GM12878 (cell line): ENCODE results near the gene RAD51B. TPM values are rescaled to one million over a fixed set of nuclear protein-coding genes. Genes with fewer than 3 reads are reported as not detected.

ENCODE experiments used
- ATAC-seq: fragments of 200-7000 bp; cut with Tn5 transposase; 3 replicates; pipeline ENCODE4 v1.9.1; 2020; ENCODE audit warnings: mild to moderate bottlenecking, moderate library complexity
- BruUV-seq: library from RNA; stranded (reverse); fragments of 400-500 nt; replicated peaks from 2 replicates; lab custom pipeline; 2021; lab: Mats Ljungman, UMichigan
- CTCF ChIA-PET: fragments of 300-600 bp; sonication (Branson Sonifier 250); formaldehyde crosslinking; extraction: SDS; loops from one replicate; lab custom pipeline; 2021; ENCODE audit warnings: inconsistent platforms; lab: Yijun Ruan, JAX
- POLR2A ChIA-PET: fragments of 350-600 bp; formaldehyde crosslinking; extraction: SDS; loops from one replicate; lab custom pipeline; 2021; ENCODE audit warnings: inconsistent platforms; lab: Charles Lee
- RAD21 ChIA-PET: fragments of 300-600 bp; sonication (Branson Sonifier 250); formaldehyde crosslinking; loops from one replicate; lab custom pipeline; 2023; ENCODE audit warnings: antibody characterized with exemption; ENCODE audit not compliant: unreplicated experiment; lab: Charles Lee
- SMC1A ChIA-PET: fragments of 300-600 bp; sonication (Branson Sonifier 250); formaldehyde crosslinking; loops from one replicate; lab custom pipeline; 2023; ENCODE audit not compliant: unreplicated experiment, uncharacterized antibody; lab: Charles Lee
- DNase-seq: peaks from one replicate; pipeline ENCODE4 v3.0.0-alpha.2; 2011; ENCODE audit warnings: low read depth, low spot score
- FAIRE-seq: peaks from 3 replicates; lab custom pipeline; 2011; peaks lifted over from hg19 to GRCh38; lab: Jason Lieb, UNC
- H2AFZ ChIP-seq: 2 replicates; pipeline ENCODE4 v1.6.0; 2011; ENCODE audit warnings: low read depth, low read length, control low read depth; ENCODE audit not compliant: control insufficient read depth
- H3K27ac ChIP-seq: 2 replicates; pipeline ENCODE4 v1.5.1; 2011; ENCODE audit warnings: control low read depth; ENCODE audit not compliant: control insufficient read depth, insufficient read depth
- H3K27me3 ChIP-seq, 2 experiments: replicated peaks in 1 of 2; 2 replicates each; pipeline versions ENCODE4 v1.6.0 to v1.6.1; 2011; ENCODE audit warnings: low read length in 1 of 2; ENCODE audit not compliant: control insufficient read depth in 2 of 2, insufficient read depth in 2 of 2
- H3K36me3 ChIP-seq, 2 experiments: 2 replicates each; pipeline ENCODE4 v1.5.1; 2011; ENCODE audit warnings: low read length in 1 of 2; ENCODE audit not compliant: control insufficient read depth in 2 of 2, insufficient read depth in 2 of 2
- H3K4me1 ChIP-seq: 2 replicates; pipeline ENCODE4 v1.6.1; 2011; ENCODE audit warnings: mild to moderate bottlenecking, low read length, moderate library complexity, mixed read lengths; ENCODE audit not compliant: control insufficient read depth, insufficient read depth
- H3K4me2 ChIP-seq: 2 replicates; pipeline ENCODE4 v1.6.0; 2011; ENCODE audit warnings: control low read depth; ENCODE audit not compliant: control insufficient read depth, insufficient read depth
- H3K4me3 ChIP-seq: fragments of 200-600 bp; sonication (generic); 2 replicates; pipeline ENCODE4 v1.5.1; 2016
- H3K79me2 ChIP-seq: 2 replicates; pipeline ENCODE4 v1.6.0; 2011; ENCODE audit warnings: low read length; ENCODE audit not compliant: control insufficient read depth, insufficient read depth
- H3K9ac ChIP-seq: 2 replicates; pipeline ENCODE4 v1.8.0; 2011; ENCODE audit warnings: low read length, control low read depth, mixed read lengths; ENCODE audit not compliant: control insufficient read depth, insufficient read depth
- H3K9me3 ChIP-seq: replicated peaks from 3 replicates; pipeline ENCODE4 v1.5.1; 2011; ENCODE audit warnings: mild to moderate bottlenecking, low read length; ENCODE audit not compliant: control insufficient read depth, insufficient read depth
- H4K20me1 ChIP-seq: 2 replicates; pipeline ENCODE4 v1.6.0; 2011; ENCODE audit not compliant: control insufficient read depth, insufficient read depth
- CREB1 ChIP-seq: IDR thresholded peaks from 2 replicates; pipeline ENCODE4 v1.6.1; 2012; ENCODE audit warnings: low read depth, mild to moderate bottlenecking, inconsistent platforms
- CREM ChIP-seq: IDR thresholded peaks from 2 replicates; pipeline ENCODE4 v1.6.1; 2014; ENCODE audit warnings: antibody characterized with exemption, low read depth
- GABPA ChIP-seq: IDR thresholded peaks from 2 replicates; pipeline ENCODE4 v1.6.1; 2014; ENCODE audit warnings: antibody characterized with exemption, low read depth, mild to moderate bottlenecking, inconsistent platforms
- HDAC2 ChIP-seq: fragments of 200-600 bp; sonication (generic); IDR thresholded peaks from 2 replicates; pipeline ENCODE4 v1.6.1; 2017
- HDAC6 ChIP-seq: fragments of 200-600 bp; sonication (generic); IDR thresholded peaks from one replicate; pipeline ENCODE4 v1.8.0; 2017; ENCODE audit warnings: antibody characterized with exemption; ENCODE audit not compliant: unreplicated experiment
- HSF1 ChIP-seq: fragments of 150-350 bp; IDR thresholded peaks from 2 replicates; pipeline ENCODE4 v1.6.1; 2014; ENCODE audit warnings: mild to moderate bottlenecking, low read depth, low read length
- NFXL1 ChIP-seq: fragments of 450-650 bp; IDR thresholded peaks from 2 replicates; pipeline ENCODE4 v1.6.1; 2017; ENCODE audit warnings: antibody characterized with exemption, mild to moderate bottlenecking, borderline replicate concordance
- NR2F1 ChIP-seq: fragments of 450-650 bp; conservative IDR thresholded peaks from 2 replicates; pipeline ENCODE4 v1.6.1; 2017; ENCODE audit warnings: mild to moderate bottlenecking
- PAX8 ChIP-seq: fragments of 450-650 bp; IDR thresholded peaks from 2 replicates; pipeline ENCODE4 v1.6.1; 2017; ENCODE audit warnings: mild to moderate bottlenecking, moderate library complexity
- SIN3A ChIP-seq: IDR thresholded peaks from 2 replicates; pipeline ENCODE4 v1.6.1; 2012; ENCODE audit warnings: low read depth, low read length, improper control_type of control experiment
- STAT3 ChIP-seq: IDR thresholded peaks from 2 replicates; pipeline ENCODE4 v1.6.1; 2011; ENCODE audit warnings: low read depth, low read length, improper control_type of control experiment
- SUPT20H ChIP-seq: IDR thresholded peaks from 2 replicates; pipeline ENCODE4 v1.6.1; 2011; ENCODE audit warnings: low read depth, mild to moderate bottlenecking, low read length, moderate library complexity, borderline replicate concordance; ENCODE audit not compliant: control insufficient read depth
- SUZ12 ChIP-seq: fragments of 200-600 bp; sonication (generic); IDR thresholded peaks from one replicate; pipeline ENCODE4 v1.6.1; 2018; ENCODE audit warnings: antibody characterized with exemption, mild to moderate bottlenecking; ENCODE audit not compliant: unreplicated experiment
- TCF3 ChIP-seq: IDR thresholded peaks from 2 replicates; pipeline ENCODE4 v1.6.1; 2012; ENCODE audit warnings: low read depth, mild to moderate bottlenecking, low read length, borderline replicate concordance; ENCODE audit not compliant: insufficient read depth
- USF1 ChIP-seq: IDR thresholded peaks from 2 replicates; pipeline ENCODE4 v1.6.1; 2011; ENCODE audit warnings: borderline replicate concordance, low read depth, mild to moderate bottlenecking, moderate library complexity, mixed read lengths, low read length; ENCODE audit not compliant: insufficient read depth; ENCODE audit errors: extremely low read length
- WGBS: methylation state at CpG from one replicate; pipeline ENCODE4 v1.1.6; 2016; ENCODE audit warnings: low lambda C conversion rate; ENCODE audit not compliant: insufficient replicate concordance, insufficient coverage; ENCODE audit errors: missing lambda C conversion rate; 5-methylcytosine and 5-hydroxymethylcytosine counted together
- in situ Hi-C: fragments of 300-500 bp; cut with MboI; formaldehyde crosslinking; loops from 9 replicates; pipeline ENCODE4 v1.14.3; 2018; ENCODE audit warnings: mixed read lengths
- intact Hi-C: fragments of 100-400 bp; cut with micrococcal nuclease; formaldehyde crosslinking; loops from one replicate; pipeline ENCODE4 v1.14.2; 2022; ENCODE audit not compliant: unreplicated experiment
- polyA plus RNA-seq, 11 experiments: library from polyadenylated mRNA; depleted of rRNA in 4 of 11; unstranded in 6 of 11; stranded (reverse) in 5 of 11; fragments of >200 nt; fragmentation: Nextera tagmentation in 4 of 11; fragmentation: Illumina TruSeq in 1 of 11; extraction: Ambion mirVana in 4 of 11; extraction: Trizol in 1 of 11; gene quantifications; 1 replicate in 1 of 11; 2 replicates in 10 of 11; pipeline versions ENCODE4 v1.2.1 to v1.2.3, GENCODE V29; 2011 to 2016; ENCODE audit warnings: inconsistent platforms in 2 of 11, missing spikeins in 2 of 11, low read depth in 1 of 11
- total RNA-seq, 4 experiments: library from RNA; depleted of rRNA in 3 of 4; stranded (reverse); fragments of >200 nt in 3 of 4; fragmentation: Illumina TruSeq in 1 of 4; extraction: Trizol in 1 of 4; gene quantifications; 2 replicates each; pipeline versions ENCODE4 v1.2.1 to v1.2.3, GENCODE V29; 2013 to 2021
- TF ChIP-seq, protein P1 (sequence below): fragments of 150-350 bp; IDR thresholded peaks from 2 replicates; pipeline ENCODE4 v1.6.1; 2016; ENCODE audit warnings: low read depth, low read length

The RAD51B gene
- total and polyA plus RNA-seq, 10 of the 15 experiments (the other 5 are each of a cell fraction or from before 2014, with no cell fraction given) = 9.8 to 26.8 (median 21.3) TPM

DNA sequence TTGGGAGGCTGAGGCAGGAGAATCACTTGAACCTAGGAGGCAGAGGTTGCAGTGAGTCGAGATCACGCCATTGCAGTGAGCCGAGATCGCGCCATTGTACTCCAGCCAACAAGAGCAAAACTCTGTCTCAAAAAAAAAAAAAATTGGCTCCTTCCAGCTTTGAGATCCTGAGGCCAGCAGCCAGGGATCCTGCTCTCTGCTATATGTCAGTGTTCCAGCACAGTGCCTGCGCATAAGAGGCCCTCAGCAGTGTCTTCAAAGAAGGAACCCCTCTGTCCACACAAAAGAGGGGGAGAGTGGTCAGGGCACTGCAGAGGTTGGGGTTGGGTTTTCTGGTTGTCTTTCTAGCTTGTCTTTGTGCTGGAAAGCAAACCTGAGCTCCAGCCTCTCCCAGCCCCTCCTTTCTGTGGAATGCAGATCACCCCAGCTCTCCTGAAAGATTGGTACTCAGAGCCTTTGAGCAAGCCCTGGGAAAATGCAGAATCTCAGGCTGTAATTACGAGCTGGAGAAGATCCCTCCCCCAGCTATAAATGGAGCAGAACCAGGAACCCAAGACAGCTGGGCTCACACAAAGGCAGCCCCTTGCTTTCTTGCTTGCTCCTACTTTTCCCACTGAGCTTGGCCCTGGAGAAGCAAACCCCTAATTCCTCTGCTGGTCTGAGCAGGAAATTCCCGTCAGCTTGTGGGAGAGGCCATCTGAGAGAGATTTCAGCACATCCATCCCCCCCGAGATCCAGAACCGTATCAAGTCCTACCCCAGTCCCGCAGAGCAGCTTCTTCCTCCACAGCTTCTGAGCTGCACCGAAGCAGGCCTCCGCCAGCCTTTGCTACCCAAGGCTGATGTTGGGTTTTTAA, 767.5 kb downstream of the RAD51B start (continued):
- TF ChIP-seq, protein P1, sequence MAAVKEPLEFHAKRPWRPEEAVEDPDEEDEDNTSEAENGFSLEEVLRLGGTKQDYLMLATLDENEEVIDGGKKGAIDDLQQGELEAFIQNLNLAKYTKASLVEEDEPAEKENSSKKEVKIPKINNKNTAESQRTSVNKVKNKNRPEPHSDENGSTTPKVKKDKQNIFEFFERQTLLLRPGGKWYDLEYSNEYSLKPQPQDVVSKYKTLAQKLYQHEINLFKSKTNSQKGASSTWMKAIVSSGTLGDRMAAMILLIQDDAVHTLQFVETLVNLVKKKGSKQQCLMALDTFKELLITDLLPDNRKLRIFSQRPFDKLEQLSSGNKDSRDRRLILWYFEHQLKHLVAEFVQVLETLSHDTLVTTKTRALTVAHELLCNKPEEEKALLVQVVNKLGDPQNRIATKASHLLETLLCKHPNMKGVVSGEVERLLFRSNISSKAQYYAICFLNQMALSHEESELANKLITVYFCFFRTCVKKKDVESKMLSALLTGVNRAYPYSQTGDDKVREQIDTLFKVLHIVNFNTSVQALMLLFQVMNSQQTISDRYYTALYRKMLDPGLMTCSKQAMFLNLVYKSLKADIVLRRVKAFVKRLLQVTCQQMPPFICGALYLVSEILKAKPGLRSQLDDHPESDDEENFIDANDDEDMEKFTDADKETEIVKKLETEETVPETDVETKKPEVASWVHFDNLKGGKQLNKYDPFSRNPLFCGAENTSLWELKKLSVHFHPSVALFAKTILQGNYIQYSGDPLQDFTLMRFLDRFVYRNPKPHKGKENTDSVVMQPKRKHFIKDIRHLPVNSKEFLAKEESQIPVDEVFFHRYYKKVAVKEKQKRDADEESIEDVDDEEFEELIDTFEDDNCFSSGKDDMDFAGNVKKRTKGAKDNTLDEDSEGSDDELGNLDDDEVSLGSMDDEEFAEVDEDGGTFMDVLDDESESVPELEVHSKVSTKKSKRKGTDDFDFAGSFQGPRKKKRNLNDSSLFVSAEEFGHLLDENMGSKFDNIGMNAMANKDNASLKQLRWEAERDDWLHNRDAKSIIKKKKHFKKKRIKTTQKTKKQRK = no peak
- TF ChIP-seq, all 136 proteins: peak for 0

DNA sequence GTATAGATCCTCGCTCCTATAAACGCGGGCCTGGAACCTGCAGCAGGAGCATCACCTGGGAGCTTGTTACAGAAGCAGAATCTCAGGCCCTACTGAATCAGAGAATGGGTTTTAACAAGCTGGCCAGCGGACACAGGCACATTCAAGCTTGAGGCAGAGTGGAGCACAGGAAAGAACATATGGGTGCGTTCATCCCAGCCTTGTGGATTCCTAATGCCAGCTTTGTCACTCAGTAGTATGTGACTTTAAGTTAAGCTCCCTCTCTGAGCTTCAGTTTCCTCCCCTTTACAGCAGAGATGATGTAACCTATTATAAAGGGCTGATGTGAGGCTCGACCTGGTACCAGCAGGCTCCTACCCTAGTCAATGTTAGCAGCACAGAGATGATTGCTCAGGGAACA, 768.4 kb downstream of the RAD51B start:
- H3K36me3 ChIP-seq = no peaks in the 10 kb centered on the region
- H3K27ac ChIP-seq = no peak overlapping the region
- intact Hi-C loops (no loop called here), in situ Hi-C loops (no loop called here)
- H3K9ac ChIP-seq = no peak overlapping the region
- POLR2A ChIA-PET = interaction anchor here (0.9 to 1.1 kb wide), 3 partner anchors 13 to 76 kb away, joined by 3 read pairs; no protein-coding TSS in a partner anchor
- no peak overlapping the region for H3K4me2 ChIP-seq
- DNase-seq = no peak
- H3K9me3 ChIP-seq = no peaks in the 10 kb centered on the region; the same call in 2 of the 3 replicates
- no peaks in the 10 kb centered on the region for H4K20me1 ChIP-seq
- FAIRE-seq = no peak
- no peaks in the 10 kb centered on the region for H3K27me3 ChIP-seq
- H3K4me3 ChIP-seq = no peak overlapping the region
- SMC1A ChIA-PET = interaction anchor here (1.0 to 1.2 kb wide), 4 partner anchors 9 to 82 kb away, joined by 3 read pairs; no protein-coding TSS in a partner anchor
- ATAC-seq = no peak
- H3K4me1 ChIP-seq = no peaks in the 10 kb centered on the region
- WGBS = 76% methylated on average over 6 of the region's 6 CpGs
- RAD21 ChIA-PET = no interaction called here
- no peak overlapping the region for H2AFZ ChIP-seq
- CTCF ChIA-PET = interaction anchor here (0.8 to 2.2 kb wide), 4 partner anchors 13 to 256 kb away, joined by 3 to 5 read pairs (median 3); no protein-coding TSS in a partner anchor
- BruUV-seq = no TSS peak
- H3K79me2 ChIP-seq = no peaks in the 10 kb centered on the region
- TF ChIP-seq HDAC2 (no peak), CREB1 (no peak), NR2F1 (no peak), STAT3 (no peak), HDAC6 (no peak), GABPA (no peak), NFXL1 (no peak), CREM (no peak), SUZ12 (no peak), PAX8 (no peak), HSF1 (no peak), SUPT20H (no peak), SIN3A (no peak), USF1 (no peak), TCF3 (no peak)
